Uterus (tissue), 2 donors: ENCODE results near the gene MAP3K7.

ENCODE experiments used
- POLR2A ChIP-seq, 2 donors: fragments of 450-650 bp; IDR thresholded peaks; one replicate each; pipeline ENCODE4 v1.6.1; 2016; ENCODE audit warnings: antibody characterized with exemption in 2 of 2, mild to moderate bottlenecking in 1 of 2, moderate library complexity in 1 of 2
- TF ChIP-seq, protein P1 (sequence below), 4 experiments: fragments of 200-600 bp in 2 of 4; fragments of 450-650 bp in 2 of 4; sonication (generic) in 2 of 4; IDR thresholded peaks; one replicate each; pipeline ENCODE4 v1.5.1; 2016 to 2019; ENCODE audit warnings: antibody characterized with exemption in 4 of 4, mild to moderate bottlenecking in 2 of 4, moderate library complexity in 1 of 4

DNA sequence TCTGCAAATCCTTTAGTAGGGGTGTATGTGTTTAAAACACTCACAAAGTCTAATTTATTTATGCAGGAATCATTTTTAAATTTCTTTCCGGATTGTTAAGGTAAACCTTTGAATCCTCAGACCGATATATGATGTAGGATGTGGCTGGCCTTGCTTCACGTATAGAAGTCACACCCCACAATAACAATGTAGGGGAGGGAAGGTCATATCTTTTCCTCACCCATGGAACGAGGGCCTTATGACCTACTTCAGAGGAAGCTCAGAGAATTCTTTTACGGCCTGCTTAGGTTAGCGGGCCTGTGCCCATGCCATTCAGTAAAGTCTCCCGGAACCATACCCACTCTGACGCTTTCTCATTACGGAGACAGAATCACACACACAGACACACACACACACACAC lies 102.9 kb downstream of the MAP3K7 start:
- TF ChIP-seq, protein P1, sequence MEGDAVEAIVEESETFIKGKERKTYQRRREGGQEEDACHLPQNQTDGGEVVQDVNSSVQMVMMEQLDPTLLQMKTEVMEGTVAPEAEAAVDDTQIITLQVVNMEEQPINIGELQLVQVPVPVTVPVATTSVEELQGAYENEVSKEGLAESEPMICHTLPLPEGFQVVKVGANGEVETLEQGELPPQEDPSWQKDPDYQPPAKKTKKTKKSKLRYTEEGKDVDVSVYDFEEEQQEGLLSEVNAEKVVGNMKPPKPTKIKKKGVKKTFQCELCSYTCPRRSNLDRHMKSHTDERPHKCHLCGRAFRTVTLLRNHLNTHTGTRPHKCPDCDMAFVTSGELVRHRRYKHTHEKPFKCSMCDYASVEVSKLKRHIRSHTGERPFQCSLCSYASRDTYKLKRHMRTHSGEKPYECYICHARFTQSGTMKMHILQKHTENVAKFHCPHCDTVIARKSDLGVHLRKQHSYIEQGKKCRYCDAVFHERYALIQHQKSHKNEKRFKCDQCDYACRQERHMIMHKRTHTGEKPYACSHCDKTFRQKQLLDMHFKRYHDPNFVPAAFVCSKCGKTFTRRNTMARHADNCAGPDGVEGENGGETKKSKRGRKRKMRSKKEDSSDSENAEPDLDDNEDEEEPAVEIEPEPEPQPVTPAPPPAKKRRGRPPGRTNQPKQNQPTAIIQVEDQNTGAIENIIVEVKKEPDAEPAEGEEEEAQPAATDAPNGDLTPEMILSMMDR (IDR thresholded peaks at IDR 0.05) = no peak
- TF ChIP-seq POLR2A (IDR thresholded peaks at IDR 0.05) = no peak
